SK-MEL-5 (cell line): Measurements from ENCODE around the gene EPHB6. TPM values are rescaled to one million over a fixed set of nuclear protein-coding genes. Genes with fewer than 3 reads are reported as not detected.

Experiments used
- DNase-seq: peaks from one replicate; pipeline ENCODE4 v3.0.0-alpha.2; 2016; ENCODE audit warnings: low read depth, low spot score
- in situ Hi-C: cut with HindIII; loops from 2 replicates; pipeline ENCODE4 v1.10.0; 2016; ENCODE audit warnings: low sequenced_read_pairs, high pct_unique_total_duplicates, low pct_unique_long_range_greater_than_20kb
- total RNA-seq: library from RNA; depleted of rRNA; stranded (reverse); fragments of >200 nt; shearing (Covaris generic); gene quantifications from 2 replicates; pipeline ENCODE4 v1.2.3, GENCODE V29; 2014

The EPHB6 gene
- total RNA-seq, 1 experiment from 2014 or later: 0.48 TPM

DNA sequence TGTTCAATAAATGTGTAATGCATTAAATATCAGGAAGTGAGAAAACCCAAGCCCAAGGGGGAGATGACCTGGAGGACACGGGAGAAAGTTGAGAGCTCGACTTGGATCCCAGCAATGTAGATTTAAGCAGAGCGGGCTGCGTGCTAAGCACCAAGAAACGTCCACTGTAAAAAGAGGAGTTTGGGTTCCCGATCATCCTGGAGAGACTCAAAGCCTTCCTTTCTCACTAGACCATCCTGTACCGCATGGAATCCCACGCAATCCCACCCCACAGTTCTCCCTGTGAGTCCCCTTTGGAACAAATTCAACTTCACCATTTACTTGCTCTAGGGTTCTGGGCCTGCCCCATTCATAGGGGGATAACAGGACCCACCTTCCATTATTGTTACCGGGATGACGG is 28.3 kb downstream of the EPHB6 start:
- no peak for DNase-seq

GRCh38 chr7:142883571-142884285 is 28.9 kb downstream of the EPHB6 start:
- no peak for DNase-seq

More for the DNA sequence above, 28.3 kb downstream of the EPHB6 start:
- in situ Hi-C loops: no loop called here

GRCh38 chr7:142884286-142884640 is 29.4 kb downstream of the EPHB6 start:
- no peak for DNase-seq
- in situ Hi-C loops: no loop called here

More at GRCh38 chr7:142883571-142884285, 28.9 kb downstream of the EPHB6 start:
- in situ Hi-C loops: no loop called here

DNA sequence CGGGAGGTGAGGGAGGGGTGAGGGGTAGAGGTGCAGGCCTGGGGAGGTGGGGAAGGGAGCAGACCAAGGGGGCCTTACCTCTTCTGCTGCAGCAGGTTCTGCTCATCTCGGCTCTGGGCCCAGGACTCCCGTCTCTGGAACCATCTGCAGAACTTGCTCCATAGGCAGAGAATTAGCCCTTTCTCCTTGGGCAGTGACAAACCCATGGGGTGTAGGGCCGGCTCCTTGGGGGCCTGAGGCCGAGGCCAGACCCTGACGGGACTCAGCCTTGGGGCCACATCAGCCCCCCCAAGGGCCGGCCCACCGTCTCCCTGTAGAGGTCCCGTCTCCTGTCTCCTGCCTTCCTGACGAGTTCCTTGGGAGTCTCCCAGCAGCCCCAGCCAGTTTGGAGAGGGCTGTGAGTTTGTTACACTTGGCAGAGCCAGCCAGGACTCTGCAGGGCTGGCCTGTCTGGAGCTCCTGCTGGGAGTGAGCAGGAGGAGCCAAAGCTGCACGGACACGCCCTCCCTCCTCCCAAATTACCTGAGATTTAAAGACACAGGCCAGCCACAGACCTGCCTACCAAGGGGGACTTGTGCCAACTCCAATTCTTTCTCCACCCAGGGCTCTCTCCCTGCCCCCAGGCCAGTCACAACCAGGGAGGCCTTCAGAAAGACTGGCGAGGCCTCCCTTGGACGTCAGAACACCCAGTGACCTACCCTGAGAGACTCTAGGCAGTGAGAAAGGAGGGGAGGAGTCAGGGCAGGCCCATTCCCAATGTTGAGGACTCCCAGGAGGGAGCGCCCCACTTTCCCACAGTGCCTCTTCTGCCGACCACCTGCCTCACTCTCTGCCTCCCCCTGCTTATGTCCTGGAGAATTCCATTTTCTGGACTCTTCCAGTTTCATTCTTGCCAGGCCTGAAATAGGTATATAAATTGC is 30.7 kb downstream of the EPHB6 start, which contains the start of gene TRPV6:
Gene TRPV6 (minus strand): TSS at position 435 of the 920 bp plus-strand sequence.
- in situ Hi-C loops: no loop called here
- no peak for DNase-seq

DNA sequence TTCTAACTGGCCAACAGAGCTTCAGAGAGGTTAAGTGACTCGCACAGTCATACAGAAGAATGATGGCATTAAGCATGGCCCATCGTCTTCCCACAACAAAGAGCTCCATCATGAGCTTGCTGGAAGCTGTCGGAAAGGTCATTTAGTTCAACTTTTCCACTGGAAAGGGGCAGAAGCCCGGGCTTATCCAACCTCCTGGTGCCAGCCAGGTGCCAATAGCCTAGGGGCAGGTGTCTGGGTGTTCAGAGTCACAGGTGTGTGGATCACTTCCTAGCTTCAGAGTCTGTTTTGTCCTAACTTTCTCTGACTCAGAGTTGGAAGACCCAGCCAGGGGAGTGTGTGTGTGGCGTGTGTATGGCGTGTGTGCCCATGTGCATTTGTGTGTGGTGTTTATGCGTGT is 32.0 kb downstream of the EPHB6 start:
- DNase-seq: no peak
- in situ Hi-C loops: no loop called here

DNA sequence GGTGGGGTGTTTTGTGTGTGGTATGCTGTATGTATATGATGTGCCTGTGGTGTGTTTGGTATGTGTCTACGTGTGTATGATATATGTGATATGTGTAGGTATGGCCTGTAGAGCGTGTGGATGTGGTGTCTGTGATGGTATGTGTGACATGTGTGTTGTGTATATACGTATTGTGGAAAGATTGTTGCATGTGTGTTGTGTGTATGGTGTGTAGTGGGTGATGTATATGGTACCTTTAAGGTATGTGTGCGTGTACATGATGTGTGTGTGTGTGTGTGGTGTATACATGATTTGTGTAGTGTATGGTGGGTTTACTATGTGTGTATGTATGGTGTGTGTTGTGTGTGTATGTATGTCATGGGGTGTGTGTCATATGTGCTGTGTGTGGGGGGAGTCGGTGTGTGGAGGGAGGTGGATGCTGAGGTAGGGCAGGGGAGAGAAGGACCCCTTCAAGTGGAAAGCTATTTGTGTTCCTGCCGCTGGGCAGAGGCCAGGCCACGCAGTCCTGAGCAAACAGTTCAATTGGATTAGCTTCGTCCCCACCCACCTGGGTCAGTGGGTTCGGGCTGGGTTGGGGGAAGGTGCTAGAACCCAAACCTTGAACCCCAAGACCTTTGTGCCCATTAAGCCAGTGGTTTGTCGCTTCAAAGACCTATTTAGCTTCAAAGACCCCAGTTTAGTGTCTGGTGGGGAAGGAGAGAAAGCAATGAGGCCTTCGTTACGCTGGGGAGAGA is 32.6 kb downstream of the EPHB6 start:
- in situ Hi-C loops: no loop called here
- DNase-seq: no peak

- in situ Hi-C loops: no loop called here
- no peak for DNase-seq
Observed at GRCh38 chr7:142889816-142890215, 34.9 kb downstream of the EPHB6 start.

DNA sequence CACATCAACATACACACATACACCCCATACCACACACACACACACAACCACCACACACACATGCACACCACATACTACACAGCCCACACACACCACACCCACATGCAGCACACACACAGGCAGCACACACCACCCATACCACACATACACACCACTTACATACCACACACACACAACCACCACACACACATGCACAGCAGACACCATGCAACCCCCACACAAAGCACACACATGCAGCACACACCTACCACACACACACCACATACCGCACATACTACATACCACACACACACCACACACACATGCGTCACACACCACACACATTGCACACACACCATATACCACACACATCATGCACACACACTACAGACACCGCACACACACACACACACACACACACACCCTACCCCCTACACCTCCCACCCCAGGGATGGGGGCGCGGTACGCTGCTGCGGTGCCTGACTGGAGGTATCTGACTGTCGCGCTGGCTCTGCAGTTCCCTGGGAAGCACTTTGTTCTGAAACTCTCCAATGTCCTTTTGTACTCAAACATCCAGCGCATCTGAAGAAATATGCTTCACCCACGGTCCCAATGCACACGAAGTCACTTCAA is 36.1 kb downstream of the EPHB6 start:
- in situ Hi-C loops: no loop called here
- DNase-seq: no peak

DNA sequence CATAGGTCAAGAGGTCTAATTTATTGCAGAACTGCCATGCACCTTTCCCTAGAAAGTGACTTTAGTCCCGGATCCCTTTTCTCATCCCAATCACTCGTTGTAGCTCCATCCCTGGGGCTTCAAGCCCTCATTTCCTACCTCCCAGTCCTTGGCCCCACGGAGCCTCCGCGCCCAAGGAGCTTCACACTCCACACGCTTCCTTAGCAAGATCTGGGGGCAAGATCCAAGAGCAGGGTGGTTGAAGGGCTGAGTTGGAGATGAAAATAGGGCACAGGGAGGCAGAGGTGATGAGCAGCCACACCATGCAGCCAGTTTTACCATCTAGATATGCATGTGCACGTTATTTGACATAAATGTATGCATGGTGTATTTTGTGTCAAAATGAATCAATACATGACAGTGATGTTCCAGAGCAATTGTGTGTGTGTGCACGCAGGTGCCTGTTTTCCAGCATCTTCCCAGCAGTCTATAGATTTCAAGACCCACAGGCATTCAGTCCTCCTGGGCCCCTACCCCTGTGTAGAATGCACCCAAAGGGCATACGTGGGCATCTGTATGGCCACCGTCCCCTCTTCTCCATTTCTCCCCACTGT is 36.7 kb downstream of the EPHB6 start:
- in situ Hi-C loops: no loop called here
- DNase-seq: no peak

- in situ Hi-C loops: no loop called here
- peak; percentile 40 for DNase-seq
Observed at GRCh38 chr7:142892951-142893350, 38.1 kb downstream of the EPHB6 start.

DNA sequence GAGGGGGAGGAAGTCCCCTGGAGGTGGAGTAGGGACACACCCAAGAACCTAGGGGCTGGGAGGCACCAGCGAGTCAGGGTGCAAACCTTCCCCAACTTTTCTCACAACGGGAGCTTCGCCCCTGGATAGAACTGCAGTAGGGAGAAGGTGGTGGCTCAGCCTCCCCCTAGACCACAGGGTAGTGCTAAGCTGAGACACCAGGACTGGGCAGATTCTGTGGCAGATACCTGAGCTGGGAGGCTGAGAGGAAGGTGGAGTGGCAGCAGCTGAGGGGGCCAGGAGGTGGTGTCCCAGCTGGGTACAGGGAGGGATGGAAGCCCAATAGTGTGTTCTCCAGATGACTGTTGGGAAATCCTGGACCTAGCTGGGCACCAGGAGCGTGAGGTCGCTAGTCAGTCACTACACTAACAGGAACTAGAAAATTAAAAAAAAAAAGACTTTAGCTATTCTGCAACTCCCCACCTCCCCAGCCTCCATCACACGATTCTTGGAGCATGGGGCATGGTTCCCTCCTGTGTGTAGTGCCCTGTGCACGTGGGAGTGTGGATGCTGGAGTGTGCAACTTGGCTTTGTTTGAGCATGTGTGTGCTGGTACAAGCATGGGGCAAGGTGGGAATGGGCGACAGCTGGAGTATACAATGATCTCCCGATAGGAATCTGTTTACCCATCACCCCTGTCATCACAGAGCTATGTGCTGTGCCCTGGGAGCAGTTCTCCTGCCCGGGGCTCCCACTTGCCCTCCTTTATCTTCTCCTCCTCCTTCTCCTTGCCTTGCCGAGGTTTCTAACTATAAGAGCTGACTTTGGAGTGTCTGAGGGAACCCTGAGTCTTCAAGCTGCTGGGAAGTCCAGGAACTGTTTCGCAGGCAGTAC is 39.5 kb downstream of the EPHB6 start:
- in situ Hi-C loops: no loop called here

DNA sequence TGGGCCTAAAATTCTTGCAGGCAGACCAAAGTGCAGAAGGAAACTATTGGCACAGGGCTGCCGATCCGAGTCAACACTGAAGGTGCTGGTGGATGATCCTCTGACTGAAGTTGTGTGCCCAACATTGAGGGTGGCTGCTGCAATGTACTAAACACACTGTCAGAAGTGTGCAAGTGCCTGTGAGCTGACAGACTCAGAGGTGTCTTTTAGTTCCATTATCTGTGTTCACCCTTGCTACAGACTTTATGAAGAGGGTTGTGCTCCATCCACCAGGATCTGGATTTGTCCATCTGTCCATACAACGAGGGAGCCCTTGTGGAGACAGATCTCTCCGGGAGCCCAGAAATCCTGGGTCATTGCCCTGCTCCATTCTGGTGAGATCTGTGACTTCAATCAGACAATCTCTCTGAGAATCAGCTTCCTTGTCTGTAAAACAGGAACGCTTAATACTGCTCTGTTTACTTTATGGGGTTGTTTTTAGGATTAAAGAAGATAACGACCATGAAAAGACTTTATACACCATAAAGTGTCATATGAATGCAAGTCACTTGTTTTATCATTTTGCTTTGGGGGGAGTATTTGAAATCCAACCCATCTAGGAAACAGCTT is 40.2 kb downstream of the EPHB6 start:
- in situ Hi-C loops: no loop called here
- DNase-seq: no peak

More for the DNA sequence above, 39.5 kb downstream of the EPHB6 start:
- no peak for DNase-seq

GRCh38 chr7:142896151-142896550 is 41.3 kb downstream of the EPHB6 start:
- in situ Hi-C loops: no loop called here
- no peak for DNase-seq

- no peak for DNase-seq
- in situ Hi-C loops: no loop called here
Observed at GRCh38 chr7:142896741-142897379, 42.0 kb downstream of the EPHB6 start.

- no peak for DNase-seq
- in situ Hi-C loops: no loop called here
Observed at GRCh38 chr7:142897691-142898090, 42.8 kb downstream of the EPHB6 start.
